GM12878 (cell line): ENCODE results near the gene TLDC2. TPM values are rescaled to one million over a fixed set of nuclear protein-coding genes. Genes with fewer than 3 reads are reported as not detected.

Experiments
- ATAC-seq: fragments of 200-7000 bp; cut with Tn5 transposase; 3 replicates; pipeline ENCODE4 v1.9.1; 2020; ENCODE audit warnings: mild to moderate bottlenecking, moderate library complexity
- BruUV-seq: library from RNA; stranded (reverse); fragments of 400-500 nt; replicated peaks from 2 replicates; lab custom pipeline; 2021; lab: Mats Ljungman, UMichigan
- CTCF ChIA-PET: fragments of 300-600 bp; sonication (Branson Sonifier 250); formaldehyde crosslinking; extraction: SDS; loops from one replicate; lab custom pipeline; 2021; ENCODE audit warnings: inconsistent platforms; lab: Yijun Ruan, JAX
- POLR2A ChIA-PET: fragments of 350-600 bp; formaldehyde crosslinking; extraction: SDS; loops from one replicate; lab custom pipeline; 2021; ENCODE audit warnings: inconsistent platforms; lab: Charles Lee
- RAD21 ChIA-PET: fragments of 300-600 bp; sonication (Branson Sonifier 250); formaldehyde crosslinking; loops from one replicate; lab custom pipeline; 2023; ENCODE audit warnings: antibody characterized with exemption; ENCODE audit not compliant: unreplicated experiment; lab: Charles Lee
- SMC1A ChIA-PET: fragments of 300-600 bp; sonication (Branson Sonifier 250); formaldehyde crosslinking; loops from one replicate; lab custom pipeline; 2023; ENCODE audit not compliant: unreplicated experiment, uncharacterized antibody; lab: Charles Lee
- DNase-seq: peaks from one replicate; pipeline ENCODE4 v3.0.0-alpha.2; 2011; ENCODE audit warnings: low read depth, low spot score
- FAIRE-seq: peaks from 3 replicates; lab custom pipeline; 2011; peaks lifted over from hg19 to GRCh38; lab: Jason Lieb, UNC
- H2AFZ ChIP-seq: 2 replicates; pipeline ENCODE4 v1.6.0; 2011; ENCODE audit warnings: low read depth, low read length, control low read depth; ENCODE audit not compliant: control insufficient read depth
- H3K27ac ChIP-seq: 2 replicates; pipeline ENCODE4 v1.5.1; 2011; ENCODE audit warnings: control low read depth; ENCODE audit not compliant: control insufficient read depth, insufficient read depth
- H3K27me3 ChIP-seq, 2 experiments: replicated peaks in 1 of 2; 2 replicates each; pipeline versions ENCODE4 v1.6.0 to v1.6.1; 2011; ENCODE audit warnings: low read length in 1 of 2; ENCODE audit not compliant: control insufficient read depth in 2 of 2, insufficient read depth in 2 of 2
- H3K36me3 ChIP-seq, 2 experiments: 2 replicates each; pipeline ENCODE4 v1.5.1; 2011; ENCODE audit warnings: low read length in 1 of 2; ENCODE audit not compliant: control insufficient read depth in 2 of 2, insufficient read depth in 2 of 2
- H3K4me1 ChIP-seq: 2 replicates; pipeline ENCODE4 v1.6.1; 2011; ENCODE audit warnings: mild to moderate bottlenecking, low read length, moderate library complexity, mixed read lengths; ENCODE audit not compliant: control insufficient read depth, insufficient read depth
- H3K4me2 ChIP-seq: 2 replicates; pipeline ENCODE4 v1.6.0; 2011; ENCODE audit warnings: control low read depth; ENCODE audit not compliant: control insufficient read depth, insufficient read depth
- H3K4me3 ChIP-seq: fragments of 200-600 bp; sonication (generic); 2 replicates; pipeline ENCODE4 v1.5.1; 2016
- H3K79me2 ChIP-seq: 2 replicates; pipeline ENCODE4 v1.6.0; 2011; ENCODE audit warnings: low read length; ENCODE audit not compliant: control insufficient read depth, insufficient read depth
- H3K9ac ChIP-seq: 2 replicates; pipeline ENCODE4 v1.8.0; 2011; ENCODE audit warnings: low read length, control low read depth, mixed read lengths; ENCODE audit not compliant: control insufficient read depth, insufficient read depth
- H3K9me3 ChIP-seq: replicated peaks from 3 replicates; pipeline ENCODE4 v1.5.1; 2011; ENCODE audit warnings: mild to moderate bottlenecking, low read length; ENCODE audit not compliant: control insufficient read depth, insufficient read depth
- H4K20me1 ChIP-seq: 2 replicates; pipeline ENCODE4 v1.6.0; 2011; ENCODE audit not compliant: control insufficient read depth, insufficient read depth
- BHLHE40 ChIP-seq, 2 experiments: fragments of 450-650 bp in 1 of 2; IDR thresholded peaks; 2 replicates each; pipeline ENCODE4 v1.6.1; 2011 to 2017; ENCODE audit warnings: low read depth in 2 of 2, borderline replicate concordance in 1 of 2, improper control_type of control experiment in 1 of 2, low read length in 1 of 2, mild to moderate bottlenecking in 1 of 2
- CREM ChIP-seq: IDR thresholded peaks from 2 replicates; pipeline ENCODE4 v1.6.1; 2014; ENCODE audit warnings: antibody characterized with exemption, low read depth
- DPF2 ChIP-seq: fragments of 450-650 bp; IDR thresholded peaks from 2 replicates; pipeline ENCODE4 v1.6.1; 2017; ENCODE audit warnings: mild to moderate bottlenecking
- IKZF1 ChIP-seq: fragments of 450-650 bp; conservative IDR thresholded peaks from 2 replicates; pipeline ENCODE4 v1.6.1; 2017; ENCODE audit warnings: antibody characterized with exemption, mild to moderate bottlenecking
- MYB ChIP-seq: fragments of 150-350 bp; IDR thresholded peaks from 2 replicates; pipeline ENCODE4 v1.6.1; 2014; ENCODE audit warnings: mild to moderate bottlenecking, low read depth, low read length, borderline replicate concordance
- NBN ChIP-seq: fragments of 450-650 bp; IDR thresholded peaks from 2 replicates; pipeline ENCODE4 v1.6.1; 2016
- SPI1 ChIP-seq: IDR thresholded peaks from 2 replicates; pipeline ENCODE4 v1.6.1; 2011; ENCODE audit warnings: low read depth, mild to moderate bottlenecking, low read length, moderate library complexity, borderline replicate concordance; ENCODE audit not compliant: insufficient read depth
- ZNF217 ChIP-seq: fragments of 450-650 bp; IDR thresholded peaks from 2 replicates; pipeline ENCODE4 v1.6.1; 2017; ENCODE audit warnings: antibody characterized with exemption, mild to moderate bottlenecking
- WGBS: methylation state at CpG from one replicate; pipeline ENCODE4 v1.1.6; 2016; ENCODE audit warnings: low lambda C conversion rate; ENCODE audit not compliant: insufficient replicate concordance, insufficient coverage; ENCODE audit errors: missing lambda C conversion rate; 5-methylcytosine and 5-hydroxymethylcytosine counted together
- in situ Hi-C: fragments of 300-500 bp; cut with MboI; formaldehyde crosslinking; loops from 9 replicates; pipeline ENCODE4 v1.14.3; 2018; ENCODE audit warnings: mixed read lengths
- intact Hi-C: fragments of 100-400 bp; cut with micrococcal nuclease; formaldehyde crosslinking; loops from one replicate; pipeline ENCODE4 v1.14.2; 2022; ENCODE audit not compliant: unreplicated experiment
- polyA plus RNA-seq, 11 experiments: library from polyadenylated mRNA; depleted of rRNA in 4 of 11; unstranded in 6 of 11; stranded (reverse) in 5 of 11; fragments of >200 nt; fragmentation: Nextera tagmentation in 4 of 11; fragmentation: Illumina TruSeq in 1 of 11; extraction: Ambion mirVana in 4 of 11; extraction: Trizol in 1 of 11; gene quantifications; 1 replicate in 1 of 11; 2 replicates in 10 of 11; pipeline versions ENCODE4 v1.2.1 to v1.2.3, GENCODE V29; 2011 to 2016; ENCODE audit warnings: inconsistent platforms in 2 of 11, missing spikeins in 2 of 11, low read depth in 1 of 11
- total RNA-seq, 4 experiments: library from RNA; depleted of rRNA in 3 of 4; stranded (reverse); fragments of >200 nt in 3 of 4; fragmentation: Illumina TruSeq in 1 of 4; extraction: Trizol in 1 of 4; gene quantifications; 2 replicates each; pipeline versions ENCODE4 v1.2.1 to v1.2.3, GENCODE V29; 2013 to 2021

The TLDC2 gene
- total and polyA plus RNA-seq, 10 of the 15 experiments (the other 5 are each of a cell fraction or from before 2014, with no cell fraction given): 0.05 to 0.41 (median 0.21) TPM

DNA sequence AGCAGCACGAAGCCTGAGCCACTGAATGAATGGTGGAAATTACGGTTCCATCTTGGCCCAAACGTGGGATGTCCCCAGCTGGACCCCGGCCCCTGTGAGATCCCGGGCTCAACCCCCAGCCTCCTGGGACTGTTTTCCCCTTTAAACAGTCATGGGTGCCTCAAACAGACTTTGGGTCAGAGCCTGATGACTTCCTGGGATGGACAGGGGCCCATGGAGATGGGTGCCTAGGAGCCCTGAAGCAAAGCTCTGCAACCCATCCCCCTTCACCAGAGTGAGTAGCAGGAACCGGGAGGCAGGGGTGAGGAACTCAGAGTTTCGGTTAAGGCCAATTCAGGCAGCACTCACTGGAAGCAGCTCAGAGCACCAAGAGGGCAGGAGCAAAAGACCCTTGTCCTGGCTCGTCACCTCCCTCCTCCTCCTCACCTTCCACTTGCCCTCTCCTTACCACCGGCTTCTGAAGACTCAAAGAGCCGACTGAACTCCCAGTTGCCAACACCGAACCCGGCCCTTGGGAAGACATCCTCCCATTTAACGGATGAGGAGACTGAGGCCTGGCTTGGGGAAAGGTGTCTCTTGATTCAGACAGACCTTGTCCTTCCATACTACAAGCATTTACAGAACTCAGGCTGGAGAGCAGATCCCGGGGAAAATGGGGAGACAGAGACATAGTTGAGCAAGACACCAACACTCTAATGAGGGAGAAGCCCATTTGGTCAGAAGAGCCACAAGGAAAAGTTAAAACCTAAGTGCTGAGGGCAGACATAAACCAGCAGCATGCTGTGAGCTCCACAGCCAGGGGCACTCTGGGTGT, 14.9 kb upstream of the TLDC2 start:
- no peak overlapping the region for H2AFZ ChIP-seq
- in situ Hi-C loops (no loop called here), intact Hi-C loops (loop anchor here (5.0 to 10.0 kb wide), 4 partner anchors 34 to 256 kb away; partner anchors contain the start of genes DSN1 and RAB5IF)
- 0 out of 2 replicates have a peak, but pooled peaks cover 3% of the 10 kb centered on the region for H4K20me1 ChIP-seq
- 78% methylated on average over 14 of the region's 14 CpGs for WGBS
- H3K27ac ChIP-seq: no peak overlapping the region
- DNase-seq (no peak), ATAC-seq (no peak), FAIRE-seq (no peak)
- peak overlapping the region; percentile 25; the same call in 1 of the 2 replicates for H3K9ac ChIP-seq
- H3K9me3 ChIP-seq: no peaks in the 10 kb centered on the region
- BruUV-seq: no TSS peak
- peak overlapping the region; percentile 80; the same call in 1 of the 2 replicates for H3K4me3 ChIP-seq
- H3K4me2 ChIP-seq: peak overlapping the region; percentile 86
- no peaks in the 10 kb centered on the region for H3K36me3 ChIP-seq
- RAD21 ChIA-PET: interaction anchor here (1.1 to 9.7 kb wide), 10 partner anchors 9 to 104 kb away, joined by 3 to 215 read pairs (median 4); partner anchors contain the start of gene DSN1
- H3K79me2 ChIP-seq: peaks cover 16% of the 10 kb centered on the region
- CTCF ChIA-PET: interaction anchor here (1.0 to 25.3 kb wide), 8 partner anchors 9 to 107 kb away, joined by 3 to 349 read pairs (median 4); no protein-coding TSS in a partner anchor
- SMC1A ChIA-PET: interaction anchor here (0.8 to 13.5 kb wide), 10 partner anchors 9 to 52 kb away, joined by 3 to 105 read pairs (median 4); no protein-coding TSS in a partner anchor
- POLR2A ChIA-PET: interaction anchor here (0.6 to 12.4 kb wide), 6 partner anchors 9 to 24 kb away, joined by 4 to 114 read pairs (median 8); no protein-coding TSS in a partner anchor
- no peaks in the 10 kb centered on the region for H3K27me3 ChIP-seq
- TF ChIP-seq NBN (no peak), IKZF1 (peak; percentile 25; the same call in 1 of the 2 replicates), SPI1 (peak; percentile 18; the same call in 1 of the 2 replicates)
- TF ChIP-seq, all 136 proteins: peak for 2
- peaks cover 18% of the 10 kb centered on the region for H3K4me1 ChIP-seq

DNA sequence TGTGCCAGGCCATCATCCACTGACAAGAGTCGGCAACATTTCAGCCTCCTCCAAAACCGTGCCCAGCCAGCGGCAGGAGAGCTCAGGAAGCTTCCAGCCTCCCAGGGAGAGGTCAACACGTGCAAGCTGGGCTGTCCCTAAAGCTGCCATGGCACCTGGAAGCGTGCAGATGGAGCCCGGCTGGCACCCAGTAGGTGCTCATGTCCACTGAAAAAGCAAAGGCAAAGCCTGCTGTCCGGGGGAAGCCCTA, 14.4 kb upstream of the TLDC2 start:
- DNase-seq (no peak), ATAC-seq (no peak), FAIRE-seq (no peak)
- H3K27ac ChIP-seq: no peak overlapping the region
- H3K9me3 ChIP-seq: no peaks in the 10 kb centered on the region
- H3K36me3 ChIP-seq: no peaks in the 10 kb centered on the region
- H3K4me3 ChIP-seq: peak overlapping the region; percentile 80; the same call in 1 of the 2 replicates
- no peaks in the 10 kb centered on the region for H3K27me3 ChIP-seq
- peaks cover 16% of the 10 kb centered on the region for H3K79me2 ChIP-seq
- ChIA-PET RAD21 (interaction anchor here (1.1 to 9.7 kb wide), 10 partner anchors 9 to 104 kb away, joined by 3 to 215 read pairs (median 4); partner anchors contain the start of gene DSN1), SMC1A (interaction anchor here (0.5 to 13.5 kb wide), 8 partner anchors 9 to 95 kb away, joined by 3 to 105 read pairs (median 6); no protein-coding TSS in a partner anchor), CTCF (interaction anchor here (0.9 to 25.3 kb wide), 9 partner anchors 10 to 107 kb away, joined by 3 to 349 read pairs (median 4); partner anchors contain the start of gene DSN1), POLR2A (interaction anchor here (1.6 to 12.4 kb wide), 5 partner anchors 10 to 25 kb away, joined by 4 to 114 read pairs (median 8); no protein-coding TSS in a partner anchor)
- in situ Hi-C loops: no loop called here
- WGBS: 91% methylated on average over 7 of the region's 7 CpGs
- BruUV-seq: no TSS peak
- no peak overlapping the region for H2AFZ ChIP-seq
- H3K4me2 ChIP-seq: peak overlapping the region; percentile 86
- H4K20me1 ChIP-seq: 0 out of 2 replicates have a peak, but pooled peaks cover 3% of the 10 kb centered on the region
- peaks cover 23% of the 10 kb centered on the region for H3K4me1 ChIP-seq
- intact Hi-C loops: loop anchor here (5.0 to 10.0 kb wide), 4 partner anchors 34 to 257 kb away; partner anchors contain the start of genes DSN1 and RAB5IF
- peak overlapping the region; percentile 25; the same call in 1 of the 2 replicates for H3K9ac ChIP-seq
- no peak for TF ChIP-seq CREM
- TF ChIP-seq MYB: no peak
- 0 out of 4 replicates have a peak, but pooled peaks of 1 of the 2 experiments have one; percentile 5 for TF ChIP-seq BHLHE40 (IDR thresholded peaks at IDR 0.05; ENCODE audit: borderline replicate concordance in 1 of 2, low read depth in 2 of 2, low read length in 1 of 2)
- no peak for TF ChIP-seq ZNF217
- TF ChIP-seq DPF2: 0 out of 2 replicates have a peak, but pooled peaks have one; percentile 21
